Keratinocyte (primary cell): ENCODE results near the gene PWWP2B. TPM values are rescaled to one million over a fixed set of nuclear protein-coding genes. Genes with fewer than 3 reads are reported as not detected.

ENCODE experiments used
- DNase-seq: peaks from one replicate; pipeline ENCODE4 v3.0.0-alpha.2; 2011; ENCODE audit warnings: low read depth, missing footprints, low spot score
- FAIRE-seq: peaks from 2 replicates; lab custom pipeline; 2011; peaks lifted over from hg19 to GRCh38; lab: Jason Lieb, UNC
- H2AFZ ChIP-seq: 2 replicates; pipeline ENCODE4 v1.6.0; 2012; ENCODE audit warnings: low read length, control low read depth, inconsistent platforms; ENCODE audit not compliant: control insufficient read depth
- H3K27ac ChIP-seq: 2 replicates; pipeline ENCODE4 v1.5.1; 2011; ENCODE audit warnings: low read length; ENCODE audit not compliant: control insufficient read depth, insufficient read depth
- H3K27me3 ChIP-seq: 3 replicates; pipeline ENCODE4 v1.6.0; 2011; ENCODE audit warnings: low read length; ENCODE audit not compliant: control insufficient read depth, insufficient read depth; ENCODE audit errors: extremely low read depth
- H3K36me3 ChIP-seq, 2 experiments: 2 replicates in 1 of 2; 3 replicates in 1 of 2; pipeline ENCODE4 v1.5.1; 2011; ENCODE audit warnings: low read length in 2 of 2, mild to moderate bottlenecking in 1 of 2; ENCODE audit not compliant: control insufficient read depth in 2 of 2, insufficient read depth in 2 of 2; ENCODE audit errors: extremely low read depth in 1 of 2
- H3K4me1 ChIP-seq: 3 replicates; pipeline ENCODE4 v1.5.1; 2011; ENCODE audit warnings: low read length; ENCODE audit not compliant: control insufficient read depth, insufficient read depth; ENCODE audit errors: extremely low read depth
- H3K4me2 ChIP-seq: 3 replicates; pipeline ENCODE4 v1.6.0; 2011; ENCODE audit warnings: low read depth, low read length; ENCODE audit not compliant: control insufficient read depth, insufficient read depth; ENCODE audit errors: extremely low read depth
- H3K4me3 ChIP-seq, 3 experiments: fragments of 200-600 bp in 1 of 3; sonication (generic) in 1 of 3; 2 replicates in 2 of 3; 3 replicates in 1 of 3; pipeline ENCODE4 v1.5.1; 2011 to 2016; ENCODE audit warnings: low read length in 3 of 3, mild to moderate bottlenecking in 3 of 3, control low read depth in 2 of 3, inconsistent platforms in 1 of 3, low read depth in 1 of 3, mixed read lengths in 1 of 3, mixed run types in 1 of 3, moderate library complexity in 1 of 3; ENCODE audit not compliant: control insufficient read depth in 2 of 3, insufficient read depth in 2 of 3; ENCODE audit errors: extremely low read depth in 1 of 3
- H3K79me2 ChIP-seq: 2 replicates; pipeline ENCODE4 v1.6.0; 2012; ENCODE audit warnings: low read length; ENCODE audit not compliant: control insufficient read depth, insufficient read depth
- H3K9ac ChIP-seq: 3 replicates; pipeline ENCODE4 v1.6.0; 2011; ENCODE audit warnings: low read length; ENCODE audit not compliant: control insufficient read depth, insufficient read depth; ENCODE audit errors: extremely low read depth
- H3K9me1 ChIP-seq: 3 replicates; pipeline ENCODE4 v1.6.0; 2011; ENCODE audit warnings: low read length; ENCODE audit not compliant: control insufficient read depth, insufficient read depth; ENCODE audit errors: extremely low read depth
- H3K9me3 ChIP-seq: 2 replicates; pipeline ENCODE4 v1.5.1; 2012; ENCODE audit warnings: low read depth, low read length; ENCODE audit not compliant: control insufficient read depth
- H4K20me1 ChIP-seq: 3 replicates; pipeline ENCODE4 v1.6.0; 2011; ENCODE audit warnings: low read length; ENCODE audit not compliant: control insufficient read depth, insufficient read depth; ENCODE audit errors: extremely low read depth
- CTCF ChIP-seq, 3 experiments: IDR thresholded peaks in 1 of 3; conservative IDR thresholded peaks in 1 of 3; optimal IDR thresholded peaks in 1 of 3; 2 replicates in 2 of 3; 3 replicates in 1 of 3; pipeline versions ENCODE3 to v1.5.1; 2011; ENCODE audit warnings: low read length in 3 of 3, mild to moderate bottlenecking in 3 of 3, moderate library complexity in 2 of 3, control low read depth in 1 of 3, inconsistent platforms in 1 of 3; ENCODE audit not compliant: insufficient read depth in 2 of 3; ENCODE audit errors: extremely low read depth in 1 of 3
- EZH2 ChIP-seq: IDR thresholded peaks from one replicate; pipeline ENCODE4 v1.6.1; 2012; ENCODE audit warnings: inconsistent platforms, mild to moderate bottlenecking, low read length, moderate library complexity
- dilution Hi-C: fragments of 300-500 bp; cut with MboI; formaldehyde crosslinking; loops from one replicate; pipeline ENCODE4 v1.7.0; 2020; ENCODE audit warnings: low sequenced_read_pairs; ENCODE audit not compliant: extremely low pct_ligation_motif_present
- polyA plus RNA-seq, 5 experiments: library from polyadenylated mRNA; depleted of rRNA in 3 of 5; stranded (reverse) in 3 of 5; stranded (forward) in 1 of 5; unstranded in 1 of 5; fragments of >200 nt; gene quantifications; 1 replicate in 1 of 5; 2 replicates in 3 of 5; 3 replicates in 1 of 5; pipeline versions ENCODE4 v1.2.1 to v1.2.3, GENCODE V29; 2011 to 2012; ENCODE audit warnings: missing spikeins in 2 of 5, low read depth in 1 of 5, low replicate concordance in 1 of 5

Gene PWWP2B
- polyA plus RNA-seq, 1 donor (not counting 4 experiments of a cell fraction or from before 2014, with no cell fraction given) = 3.1 TPM

GRCh38 chr10:132415956-132416355 is 19.0 kb downstream of the PWWP2B start:
- Histone ChIP-seq H4K20me1 (no peaks in the 10 kb centered on the region), H3K4me3 (no peak overlapping the region)

GRCh38 chr10:132416566-132417256 is 19.7 kb downstream of the PWWP2B start:
- DNase-seq (no peak), FAIRE-seq (no peak)
- Histone ChIP-seq H3K36me3 (peaks cover 0 to 8% of the 10 kb centered on the region in 2 experiments), H3K79me2 (peaks cover 5% of the 10 kb centered on the region), H3K27ac (no peak overlapping the region), H3K4me3 (no peak overlapping the region), H3K9ac (no peak overlapping the region), H3K4me1 (peaks cover 42% of the 10 kb centered on the region), H3K27me3 (no peaks in the 10 kb centered on the region), H2AFZ (no peak overlapping the region), H3K9me3 (no peaks in the 10 kb centered on the region), H3K4me2 (no peak overlapping the region), H3K9me1 (no peaks in the 10 kb centered on the region), H4K20me1 (no peaks in the 10 kb centered on the region)
- dilution Hi-C loops = no loop called here
- TF ChIP-seq CTCF (optimal IDR thresholded peaks at IDR 0.05 in 1 of 3, IDR thresholded peaks at IDR 0.05 in 1 of 3, conservative IDR thresholded peaks at IDR 0.05 in 1 of 3; ENCODE audit: extremely low read depth in 1 of 3, insufficient read depth in 2 of 3, low read length in 3 of 3) (no peak), EZH2 (no peak)

More at GRCh38 chr10:132415956-132416355, 19.0 kb downstream of the PWWP2B start:
- Histone ChIP-seq H3K36me3 (peaks cover 0 to 8% of the 10 kb centered on the region in 2 experiments), H3K4me1 (peaks cover 41% of the 10 kb centered on the region), H3K9ac (no peak overlapping the region), H3K9me1 (no peaks in the 10 kb centered on the region), H3K9me3 (no peaks in the 10 kb centered on the region), H2AFZ (no peak overlapping the region), H3K27ac (no peak overlapping the region), H3K27me3 (no peaks in the 10 kb centered on the region), H3K4me2 (no peak overlapping the region), H3K79me2 (peaks cover 6% of the 10 kb centered on the region)
- DNase-seq (no peak), FAIRE-seq (no peak)
- dilution Hi-C loops = no loop called here
- no peak for TF ChIP-seq EZH2
- no peak for TF ChIP-seq CTCF (optimal IDR thresholded peaks at IDR 0.05 in 1 of 3, IDR thresholded peaks at IDR 0.05 in 1 of 3, conservative IDR thresholded peaks at IDR 0.05 in 1 of 3; ENCODE audit: extremely low read depth in 1 of 3, insufficient read depth in 2 of 3, low read length in 3 of 3)
